K562 (cell line): ENCODE results near the gene PPRC1. TPM values are rescaled to one million over a fixed set of nuclear protein-coding genes. Genes with fewer than 3 reads are reported as not detected.

Experiments used
- ARID3A ChIP-seq: IDR thresholded peaks from 2 replicates; pipeline ENCODE4 v1.6.1; 2012; ENCODE audit warnings: low read depth, low read length, improper control_type of control experiment, borderline replicate concordance
- ATF7 ChIP-seq: fragments of 450-650 bp; IDR thresholded peaks from 2 replicates; pipeline ENCODE4 v1.7.1; 2014; ENCODE audit warnings: mild to moderate bottlenecking, moderate library complexity
- CXXC5 ChIP-seq: fragments of 250-450 bp; sonication (Bioruptor Pico); IDR thresholded peaks from 2 replicates; pipeline ENCODE4 v1.8.0; 2022; ENCODE audit warnings: inconsistent platforms, mild to moderate bottlenecking, moderate library complexity
- E2F6 ChIP-seq, 2 experiments: IDR thresholded peaks; 2 replicates each; pipeline ENCODE4 v1.6.1; 2011; ENCODE audit warnings: borderline replicate concordance in 1 of 2, control low read depth in 1 of 2, low read depth in 1 of 2, low read length in 1 of 2, mild to moderate bottlenecking in 1 of 2, mixed read lengths in 1 of 2, moderate library complexity in 1 of 2; ENCODE audit not compliant: insufficient read depth in 1 of 2, insufficient read length in 1 of 2, poor library complexity in 1 of 2, severe bottlenecking in 1 of 2; ENCODE audit errors: extremely low read depth in 1 of 2
- EHMT2 ChIP-seq: fragments of 450-650 bp; IDR thresholded peaks from 2 replicates; pipeline ENCODE4 v1.6.1; 2018; ENCODE audit warnings: antibody characterized with exemption
- FOXK1 ChIP-seq: sonication (generic); formaldehyde crosslinking; IDR thresholded peaks from 2 replicates; pipeline ENCODE4 v1.8.0; 2022; ENCODE audit warnings: missing genetic modification reagents, mild to moderate bottlenecking, borderline replicate concordance
- ILF3 ChIP-seq: fragments of 450-650 bp; IDR thresholded peaks from 2 replicates; pipeline ENCODE4 v1.6.1; 2018; ENCODE audit warnings: antibody characterized with exemption, mild to moderate bottlenecking, moderate library complexity, borderline replicate concordance
- L3MBTL2 ChIP-seq: fragments of 450-650 bp; IDR thresholded peaks from 2 replicates; pipeline ENCODE4 v1.6.1; 2016; ENCODE audit warnings: mild to moderate bottlenecking, moderate library complexity
- MEF2A ChIP-seq: IDR thresholded peaks from 2 replicates; pipeline ENCODE4 v1.6.1; 2011; ENCODE audit warnings: low read depth, mild to moderate bottlenecking, low read length, moderate library complexity; ENCODE audit not compliant: control insufficient read depth
- NFXL1 ChIP-seq: fragments of 450-650 bp; formaldehyde crosslinking; IDR thresholded peaks from 2 replicates; pipeline ENCODE4 v1.4.0; 2021; ENCODE audit warnings: mild to moderate bottlenecking
- NRF1 ChIP-seq, 2 experiments: fragments of 450-650 bp; IDR thresholded peaks in 1 of 2; conservative IDR thresholded peaks in 1 of 2; 2 replicates each; pipeline ENCODE4 v1.6.1; 2014; ENCODE audit warnings: mild to moderate bottlenecking in 2 of 2
- PHF8 ChIP-seq: fragments of 200-600 bp; sonication (generic); IDR thresholded peaks from 2 replicates; pipeline ENCODE4 v1.6.1; 2012; ENCODE audit warnings: mixed run types, mild to moderate bottlenecking, inconsistent platforms, low read length, moderate library complexity, borderline replicate concordance
- ZNF274 ChIP-seq: IDR thresholded peaks from 2 replicates; pipeline ENCODE4 v1.6.1; 2011; ENCODE audit warnings: low read depth, mild to moderate bottlenecking, low read length, moderate library complexity, borderline replicate concordance
- ZNF277 ChIP-seq: fragments of 250-450 bp; sonication (Bioruptor Pico); IDR thresholded peaks from 2 replicates; pipeline ENCODE4 v1.8.0; 2022; ENCODE audit warnings: inconsistent platforms, mild to moderate bottlenecking, moderate library complexity, borderline replicate concordance
- ZNF75A ChIP-seq: fragments of 450-650 bp; formaldehyde crosslinking; IDR thresholded peaks from 2 replicates; pipeline ENCODE4 v1.4.0; 2020; ENCODE audit warnings: mild to moderate bottlenecking
- polyA plus RNA-seq, 8 experiments: library from polyadenylated mRNA; depleted of rRNA in 4 of 8; stranded (reverse) in 5 of 8; unstranded in 3 of 8; fragments of >200 nt; fragmentation: Nextera tagmentation in 2 of 8; fragmentation: Illumina TruSeq in 1 of 8; extraction: Ambion mirVana in 2 of 8; extraction: Trizol in 1 of 8; gene quantifications; 2 replicates each; pipeline versions ENCODE4 v1.2.1 to v1.2.3, GENCODE V29; 2011 to 2014; ENCODE audit warnings: inconsistent platforms in 1 of 8, missing spikeins in 1 of 8
- total RNA-seq, 7 experiments: library from RNA; depleted of rRNA in 6 of 7; stranded (reverse); fragments of >200 nt in 6 of 7; fragmentation: Illumina TruSeq in 2 of 7; extraction: Trizol in 2 of 7; gene quantifications; 2 replicates each; pipeline versions ENCODE4 v1.2.1 to v1.2.3, GENCODE V29; 2011 to 2021; ENCODE audit warnings: low replicate concordance in 1 of 7

PPRC1 gene
- total and polyA plus RNA-seq, 9 of the 15 experiments (the other 6 are each of a cell fraction or from before 2014, with no cell fraction given), result 8.5 to 47.1 (median 16.2) TPM

- no peak for TF ChIP-seq ARID3A
- peak; percentile 86 for TF ChIP-seq CXXC5 (CRISPR knock-in tag)
- no peak for TF ChIP-seq ZNF277
- TF ChIP-seq ATF7, result peak; percentile 49; the same call in 1 of the 2 replicates
- TF ChIP-seq ZNF274, result no peak
- TF ChIP-seq L3MBTL2, result peak; percentile 65; the same call in 1 of the 2 replicates
- peak; percentile 86 to 87 for TF ChIP-seq NRF1 (conservative IDR thresholded peaks at IDR 0.05 in 1 of 2, IDR thresholded peaks at IDR 0.05 in 1 of 2)
- TF ChIP-seq ILF3, result no peak
- peak; percentile 52; the same call in 1 of the 2 replicates for TF ChIP-seq ZNF75A (CRISPR knock-in tag)
- TF ChIP-seq PHF8, result peak; percentile 70; the same call in 1 of the 2 replicates
- TF ChIP-seq EHMT2, result no peak
- TF ChIP-seq NFXL1, result no peak
- TF ChIP-seq FOXK1 (CRISPR knock-in tag), result no peak
- TF ChIP-seq MEF2A, result no peak
- TF ChIP-seq E2F6 (IDR thresholded peaks at IDR 0.05; ENCODE audit: borderline replicate concordance in 1 of 2, extremely low read depth in 1 of 2, insufficient read depth in 1 of 2, insufficient read length in 1 of 2, low read depth in 1 of 2, low read length in 1 of 2, poor library complexity in 1 of 2, severe bottlenecking in 1 of 2), result peak in 1 of 2 experiments; percentile 57
Observed at GRCh38 chr10:102120142-102120990, 12.5 kb upstream of the PPRC1 start, which contains the start of gene LDB1 (continued).
